Osteoblast (primary cell): ENCODE data around the gene USP46. TPM values are rescaled to one million over a fixed set of nuclear protein-coding genes. Genes with fewer than 3 reads are reported as not detected.
A peak's percentile ranks its signal among the peaks of the same experiment; 100 is the strongest.

Experiments
- DNase-seq: peaks from one replicate; pipeline ENCODE4 v3.0.0; 2011; ENCODE audit warnings: low spot score, mixed read lengths; ENCODE audit not compliant: insufficient read length; ENCODE audit errors: missing footprints
- H2AFZ ChIP-seq: 2 replicates; pipeline ENCODE4 v1.6.0; 2011; ENCODE audit warnings: mild to moderate bottlenecking, low read length
- H3K27ac ChIP-seq: 2 replicates; pipeline ENCODE4 v1.5.1; 2011; ENCODE audit warnings: mild to moderate bottlenecking, low read depth, low read length, moderate library complexity
- H3K27me3 ChIP-seq: 2 replicates; pipeline ENCODE4 v1.6.0; 2012; ENCODE audit warnings: mild to moderate bottlenecking, control low read depth, inconsistent platforms, low read length, moderate library complexity; ENCODE audit not compliant: insufficient read depth
- H3K36me3 ChIP-seq: 2 replicates; pipeline ENCODE4 v1.5.1; 2011; ENCODE audit warnings: mild to moderate bottlenecking, low read length, control low read depth, moderate library complexity; ENCODE audit not compliant: insufficient read depth
- H3K4me1 ChIP-seq: 2 replicates; pipeline ENCODE4 v1.5.1; 2011; ENCODE audit warnings: mild to moderate bottlenecking, low read length, control low read depth, moderate library complexity; ENCODE audit not compliant: insufficient read depth
- H3K4me2 ChIP-seq: 2 replicates; pipeline ENCODE4 v1.6.0; 2011; ENCODE audit warnings: mild to moderate bottlenecking, low read length; ENCODE audit not compliant: insufficient read depth
- H3K4me3 ChIP-seq: fragments of 200-600 bp; sonication (generic); 3 replicates; pipeline ENCODE4 v1.5.1; 2012; ENCODE audit warnings: mild to moderate bottlenecking, low read length, inconsistent platforms; ENCODE audit not compliant: insufficient read depth
- H3K79me2 ChIP-seq: 2 replicates; pipeline ENCODE4 v1.6.0; 2012; ENCODE audit warnings: mild to moderate bottlenecking, low read length, control low read depth, inconsistent platforms; ENCODE audit not compliant: insufficient read depth
- H3K9me3 ChIP-seq: 2 replicates; pipeline ENCODE4 v1.5.1; 2011; ENCODE audit warnings: low read depth, low read length, control low read depth
- H4K20me1 ChIP-seq: 2 replicates; pipeline ENCODE4 v1.6.0; 2012; ENCODE audit warnings: mild to moderate bottlenecking, low read length, control low read depth; ENCODE audit not compliant: insufficient read depth
- CTCF ChIP-seq: IDR thresholded peaks from 2 replicates; pipeline ENCODE4 v1.5.1; 2011; ENCODE audit warnings: mild to moderate bottlenecking, low read depth, low read length, moderate library complexity; ENCODE audit errors: extremely low read depth
- total RNA-seq: library from RNA; depleted of rRNA; stranded (reverse); fragments of >200 nt; gene quantifications from 2 replicates; pipeline ENCODE4 v1.2.3, GENCODE V29; 2012

Gene USP46
- total RNA-seq, 1 donor, result 12.7 TPM

- no peak for DNase-seq
- peaks cover 53% of the 10 kb centered on the region for H3K79me2 ChIP-seq
- peaks cover 39% of the 10 kb centered on the region for H4K20me1 ChIP-seq
- no peaks in the 10 kb centered on the region for H3K27me3 ChIP-seq
- H3K9me3 ChIP-seq, result no peaks in the 10 kb centered on the region
- no peak overlapping the region for H3K4me3 ChIP-seq
- H3K4me2 ChIP-seq, result no peak overlapping the region
- no peak overlapping the region for H2AFZ ChIP-seq
- no peak overlapping the region for H3K27ac ChIP-seq
- no peaks in the 10 kb centered on the region for H3K36me3 ChIP-seq
- peaks cover 24% of the 10 kb centered on the region for H3K4me1 ChIP-seq
- no peak for TF ChIP-seq CTCF
Measured at GRCh38 chr4:52645300-52645699, 13.8 kb downstream of the USP46 start.

DNA sequence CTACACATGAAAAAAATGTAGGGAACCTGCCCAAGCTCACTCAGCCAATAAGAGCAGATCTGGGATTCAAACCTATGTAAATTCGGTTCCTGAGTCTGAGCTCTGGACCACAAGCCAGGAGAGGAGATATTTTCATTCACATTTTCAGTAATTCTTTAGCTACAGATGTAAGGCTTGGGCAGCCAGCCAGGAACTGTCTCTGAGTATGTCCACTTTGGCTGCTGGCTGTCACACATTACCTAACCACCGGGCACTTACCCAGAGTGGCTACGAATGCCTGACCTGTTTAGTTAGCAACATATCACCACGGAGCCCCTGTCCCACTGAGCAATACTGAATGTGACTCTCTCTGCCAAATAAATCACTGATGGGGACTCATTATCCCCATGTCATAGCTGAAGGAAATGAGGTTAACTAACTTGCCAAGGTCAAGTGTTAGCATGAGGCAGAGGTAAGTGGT is 15.3 kb downstream of the USP46 start:
- Histone ChIP-seq H3K4me3 (no peak overlapping the region), H3K9me3 (no peaks in the 10 kb centered on the region), H3K4me2 (no peak overlapping the region), H2AFZ (no peak overlapping the region), H3K4me1 (peaks cover 24% of the 10 kb centered on the region), H4K20me1 (peaks cover 29% of the 10 kb centered on the region), H3K27me3 (no peaks in the 10 kb centered on the region), H3K36me3 (no peaks in the 10 kb centered on the region), H3K27ac (no peak overlapping the region), H3K79me2 (peaks cover 51% of the 10 kb centered on the region)
- no peak for TF ChIP-seq CTCF
- no peak for DNase-seq

GRCh38 chr4:52643190-52643589 is 15.9 kb downstream of the USP46 start:
- Histone ChIP-seq H3K4me1 (peaks cover 24% of the 10 kb centered on the region), H3K79me2 (peaks cover 52% of the 10 kb centered on the region), H3K36me3 (no peaks in the 10 kb centered on the region), H3K27me3 (no peaks in the 10 kb centered on the region), H3K4me3 (no peak overlapping the region), H2AFZ (no peak overlapping the region), H4K20me1 (peaks cover 28% of the 10 kb centered on the region), H3K9me3 (no peaks in the 10 kb centered on the region), H3K27ac (no peak overlapping the region), H3K4me2 (no peak overlapping the region)
- no peak for DNase-seq
- TF ChIP-seq CTCF, result no peak

GRCh38 chr4:52641854-52642563 is 17.1 kb downstream of the USP46 start:
- no peaks in the 10 kb centered on the region for H3K36me3 ChIP-seq
- H3K4me1 ChIP-seq, result peaks cover 24% of the 10 kb centered on the region

More at GRCh38 chr4:52641854-52642563, 17.1 kb downstream of the USP46 start:
- H3K4me2 ChIP-seq, result no peak overlapping the region
- H3K4me3 ChIP-seq, result no peak overlapping the region
- H3K27me3 ChIP-seq, result no peaks in the 10 kb centered on the region
- H3K79me2 ChIP-seq, result peaks cover 47% of the 10 kb centered on the region
- H3K27ac ChIP-seq, result no peak overlapping the region
- TF ChIP-seq CTCF, result no peak
- peaks cover 28% of the 10 kb centered on the region for H4K20me1 ChIP-seq
- H2AFZ ChIP-seq, result no peak overlapping the region
- peak; percentile 22 for DNase-seq
- H3K9me3 ChIP-seq, result no peaks in the 10 kb centered on the region
